ENCODE data around the gene RANBP3L.
"Not testable (repeated sequence)": the region's sequence is repeated elsewhere in the genome, so short reads cannot be mapped to it uniquely, and the experiment has no call there.

Gene RANBP3L

DNA sequence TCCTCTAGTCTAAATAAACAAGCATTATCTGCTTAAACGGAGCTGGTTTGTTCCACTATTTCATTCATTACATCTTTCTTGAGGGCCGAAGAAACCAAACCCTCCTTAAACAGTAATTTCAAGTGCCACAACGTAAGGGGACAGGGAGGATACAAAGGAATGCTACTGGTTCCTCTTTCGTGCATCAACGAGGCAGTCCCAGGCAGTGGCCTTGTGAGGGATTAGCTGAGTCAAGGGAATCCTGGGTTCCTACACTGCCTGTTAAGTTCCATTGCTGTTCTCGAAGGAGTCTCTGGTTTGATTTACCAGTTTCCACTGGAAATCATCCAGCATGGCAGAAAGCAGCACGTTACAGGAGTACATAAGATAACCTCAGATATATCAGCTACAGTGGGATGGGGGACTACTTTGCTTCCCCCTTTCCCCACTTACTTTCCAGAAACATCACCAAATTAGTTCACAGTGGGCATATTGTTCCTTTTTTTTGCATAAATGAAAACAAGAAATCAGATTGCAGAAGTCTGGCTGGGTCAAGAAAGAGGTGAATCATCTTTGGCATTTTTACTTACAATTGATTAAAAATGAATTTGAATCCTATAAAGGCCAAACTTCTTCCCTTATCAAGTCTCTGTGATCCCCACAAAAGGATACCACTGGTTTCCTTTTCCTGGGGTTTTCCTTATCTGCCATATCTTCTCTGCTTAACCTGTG is 2.5 kb upstream of the RANBP3L start:
- Mint-ChIP-seq H3K27me3 (peaks cover 7% of the 10 kb centered on the region), H3K4me1 (no peaks in the 10 kb centered on the region), H3K9me3 (no peaks in the 10 kb centered on the region), H3K27ac (no peak overlapping the region), H3K4me3 (no peak overlapping the region), H3K36me3 (no peaks in the 10 kb centered on the region)
- CTCF ChIA-PET: interaction anchor here (2.1 to 2.3 kb wide), 2 partner anchors 26 to 225 kb away, joined by 5 to 6 read pairs; no protein-coding TSS in a partner anchor
- no peak for DNase-seq

GRCh38 chr5:36300927-36301540 is 668 bp downstream of the RANBP3L start:
- Mint-ChIP-seq H3K36me3 (no peaks in the 10 kb centered on the region), H3K4me3 (no peak overlapping the region), H3K27ac (no peak overlapping the region), H3K4me1 (no peaks in the 10 kb centered on the region), H3K9me3 (no peaks in the 10 kb centered on the region), H3K27me3 (peaks cover 7% of the 10 kb centered on the region)
- CTCF ChIA-PET: interaction anchor here (0.7 to 1.2 kb wide), 3 partner anchors 42 to 389 kb away, joined by 3 to 5 read pairs (median 3); partner anchors contain the start of gene NADK2
- DNase-seq: no peak

DNA sequence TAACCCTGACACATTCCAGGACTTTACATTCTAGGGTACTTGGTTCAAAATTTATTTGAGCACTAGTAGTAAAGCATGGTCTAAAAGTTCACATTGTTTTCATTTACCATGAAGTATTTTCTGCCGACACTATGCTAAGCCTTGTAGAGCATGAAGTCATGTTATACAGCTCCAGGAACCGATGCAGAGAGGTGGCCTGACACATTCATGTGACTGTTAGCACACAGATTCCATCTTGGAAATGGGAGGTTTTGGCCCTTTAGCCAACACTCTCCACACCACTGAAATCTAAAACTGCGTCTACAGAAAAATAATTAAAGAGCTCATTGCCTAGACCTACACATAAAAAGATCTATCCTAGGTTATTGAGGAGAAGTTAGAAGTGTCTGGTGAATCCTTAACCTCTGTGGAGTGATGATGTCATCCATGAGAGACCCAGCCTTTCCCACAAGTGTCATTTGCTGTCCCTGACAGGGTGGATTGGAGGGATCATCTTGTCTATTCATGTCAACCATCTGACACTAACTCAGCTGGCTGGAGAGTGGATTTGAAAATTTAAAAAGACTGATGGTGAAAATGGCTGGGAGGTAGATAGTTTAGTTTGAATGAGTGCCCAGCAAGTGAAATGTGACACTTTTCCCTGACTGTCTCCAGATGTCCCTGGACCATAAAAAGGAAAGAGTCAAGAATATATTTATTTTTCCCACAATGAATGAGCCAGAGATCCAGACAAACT is 1.3 kb downstream of the RANBP3L start:
- no peaks in the 10 kb centered on the region for H3K9me3 Mint-ChIP-seq
- no peak overlapping the region for H3K4me3 Mint-ChIP-seq
- peaks cover 7% of the 10 kb centered on the region for H3K27me3 Mint-ChIP-seq
- H3K36me3 Mint-ChIP-seq: no peaks in the 10 kb centered on the region
- no peak overlapping the region for H3K27ac Mint-ChIP-seq
- DNase-seq: no peak
- CTCF ChIA-PET: interaction anchor here (0.6 kb wide), 1 partner anchor 310 kb away, joined by 3 read pairs; no protein-coding TSS in a partner anchor
- no peaks in the 10 kb centered on the region for H3K4me1 Mint-ChIP-seq

DNA sequence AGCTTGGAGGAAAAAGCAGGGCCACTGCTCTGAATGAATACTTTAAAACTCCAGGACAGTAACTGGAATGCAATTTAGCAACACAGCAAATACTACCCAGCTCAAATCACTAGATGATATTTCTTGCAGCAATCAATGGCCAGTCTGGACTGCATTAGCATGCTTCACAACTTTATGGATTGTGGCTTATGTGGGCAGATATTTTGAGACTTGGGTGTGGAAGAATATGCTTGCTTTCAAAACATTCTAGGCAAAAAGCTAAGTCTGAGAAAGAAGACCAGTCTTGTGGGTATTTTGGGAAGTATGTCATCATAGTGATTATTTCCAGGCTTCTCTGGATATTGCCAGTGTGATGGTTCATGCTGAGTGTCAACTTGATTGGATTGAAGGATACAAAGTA is 3.1 kb downstream of the RANBP3L start:
- CTCF ChIA-PET: interaction anchor here (0.7 kb wide), 1 partner anchor 9 kb away, joined by 3 read pairs; no protein-coding TSS in a partner anchor
- Mint-ChIP-seq H3K36me3 (no peaks in the 10 kb centered on the region), H3K4me3 (no peak overlapping the region), H3K27me3 (peaks cover 7% of the 10 kb centered on the region), H3K4me1 (no peaks in the 10 kb centered on the region), H3K9me3 (no peaks in the 10 kb centered on the region), H3K27ac (no peak overlapping the region)
- no peak for DNase-seq

GRCh38 chr5:36297653-36298052 is 4.0 kb downstream of the RANBP3L start:
- Mint-ChIP-seq H3K27ac (no peak overlapping the region), H3K36me3 (no peaks in the 10 kb centered on the region), H3K27me3 (peaks cover 7% of the 10 kb centered on the region), H3K4me1 (no peaks in the 10 kb centered on the region), H3K9me3 (no peaks in the 10 kb centered on the region), H3K4me3 (no peak overlapping the region)
- CTCF ChIA-PET: no interaction called here
- no peak for DNase-seq

DNA sequence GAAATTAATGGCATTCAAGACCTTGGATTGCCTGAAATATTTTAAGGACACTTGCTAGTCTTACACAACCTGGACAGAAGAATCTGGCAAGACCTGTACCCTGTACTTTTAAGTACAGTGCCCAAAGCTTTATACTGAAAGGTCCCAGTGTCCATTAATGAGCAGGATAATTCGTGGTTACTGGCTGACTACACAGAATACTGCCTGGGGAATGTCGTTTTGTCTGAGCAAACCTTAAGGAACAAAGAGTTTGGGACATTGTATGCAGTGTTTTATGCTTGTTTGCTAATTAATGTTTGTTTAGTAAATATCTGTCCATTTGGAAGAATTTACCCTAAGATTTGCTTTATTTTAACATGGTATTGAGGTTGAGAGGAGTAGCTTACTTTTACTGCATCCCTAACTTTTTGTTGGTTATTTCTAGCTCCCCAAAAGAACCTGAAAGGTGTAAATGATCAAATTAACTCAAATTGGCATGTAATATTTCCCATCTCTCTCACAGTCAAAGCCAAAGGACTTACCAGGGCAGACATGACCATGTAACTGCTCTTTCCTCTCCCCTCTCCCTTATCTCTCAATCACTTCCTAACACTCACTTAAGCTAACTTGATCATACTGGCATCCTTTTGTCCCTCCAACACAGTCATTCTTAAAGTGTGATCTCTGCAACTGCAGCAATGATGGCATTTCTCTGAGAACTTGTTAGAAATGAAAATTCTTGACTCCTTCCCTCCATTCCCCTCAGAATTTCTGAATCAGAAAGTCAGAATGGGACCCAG is 15.7 kb downstream of the RANBP3L start:
- H3K27me3 Mint-ChIP-seq: peaks cover 4% of the 10 kb centered on the region
- H3K4me3 Mint-ChIP-seq: no peak overlapping the region
- H3K27ac Mint-ChIP-seq: no peak overlapping the region
- no peak for DNase-seq
- peaks cover 1% of the 10 kb centered on the region for H3K9me3 Mint-ChIP-seq
- H3K4me1 Mint-ChIP-seq: no peaks in the 10 kb centered on the region
- CTCF ChIA-PET: no interaction called here
- H3K36me3 Mint-ChIP-seq: no peaks in the 10 kb centered on the region

DNA sequence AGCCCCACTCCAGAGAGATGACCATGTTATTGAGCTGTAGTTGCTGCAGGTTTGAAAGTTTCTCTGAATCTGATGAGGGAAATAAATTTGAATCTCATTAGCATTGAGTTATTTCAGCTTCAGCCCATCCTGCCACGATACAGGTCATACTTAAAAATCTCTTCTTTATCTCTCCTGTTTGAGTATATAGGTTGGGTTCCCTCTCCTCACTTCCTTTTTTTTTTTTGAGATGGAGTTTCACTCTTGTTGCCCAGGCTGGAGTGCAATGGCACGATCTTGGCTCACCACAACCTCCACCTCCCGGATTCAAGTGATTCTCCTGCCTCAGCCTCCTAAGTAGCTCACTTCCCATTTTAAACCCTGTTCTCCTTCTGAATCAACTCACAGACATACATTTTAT is 17.9 kb downstream of the RANBP3L start:
- H3K4me1 Mint-ChIP-seq, H3K27ac Mint-ChIP-seq, CTCF ChIA-PET, H3K4me3 Mint-ChIP-seq, H3K27me3 Mint-ChIP-seq, H3K9me3 Mint-ChIP-seq, H3K36me3 Mint-ChIP-seq, DNase-seq: not testable (repeated sequence)

- peaks cover 8% of the 10 kb centered on the region for H3K27me3 Mint-ChIP-seq
- DNase-seq: no peak
- CTCF ChIA-PET: no interaction called here
Measured at GRCh38 chr5:36281626-36282025, 20.1 kb downstream of the RANBP3L start.

GRCh38 chr5:36279054-36279698 is 22.5 kb downstream of the RANBP3L start:
- H3K4me3 Mint-ChIP-seq: no peak overlapping the region
- no peaks in the 10 kb centered on the region for H3K9me3 Mint-ChIP-seq
- CTCF ChIA-PET: interaction anchor here (1.0 to 3.1 kb wide), 2 partner anchors 13 to 40 kb away, joined by 3 to 16 read pairs; no protein-coding TSS in a partner anchor
- peaks cover 12% of the 10 kb centered on the region for H3K27me3 Mint-ChIP-seq
- no peak overlapping the region for H3K27ac Mint-ChIP-seq
- no peaks in the 10 kb centered on the region for H3K4me1 Mint-ChIP-seq
- DNase-seq: no peak
- H3K36me3 Mint-ChIP-seq: no peaks in the 10 kb centered on the region

More at GRCh38 chr5:36281626-36282025, 20.1 kb downstream of the RANBP3L start:
- no peak overlapping the region for H3K4me3 Mint-ChIP-seq
- H3K27ac Mint-ChIP-seq: no peak overlapping the region
- H3K4me1 Mint-ChIP-seq: no peaks in the 10 kb centered on the region
- no peaks in the 10 kb centered on the region for H3K9me3 Mint-ChIP-seq
- no peaks in the 10 kb centered on the region for H3K36me3 Mint-ChIP-seq

DNA sequence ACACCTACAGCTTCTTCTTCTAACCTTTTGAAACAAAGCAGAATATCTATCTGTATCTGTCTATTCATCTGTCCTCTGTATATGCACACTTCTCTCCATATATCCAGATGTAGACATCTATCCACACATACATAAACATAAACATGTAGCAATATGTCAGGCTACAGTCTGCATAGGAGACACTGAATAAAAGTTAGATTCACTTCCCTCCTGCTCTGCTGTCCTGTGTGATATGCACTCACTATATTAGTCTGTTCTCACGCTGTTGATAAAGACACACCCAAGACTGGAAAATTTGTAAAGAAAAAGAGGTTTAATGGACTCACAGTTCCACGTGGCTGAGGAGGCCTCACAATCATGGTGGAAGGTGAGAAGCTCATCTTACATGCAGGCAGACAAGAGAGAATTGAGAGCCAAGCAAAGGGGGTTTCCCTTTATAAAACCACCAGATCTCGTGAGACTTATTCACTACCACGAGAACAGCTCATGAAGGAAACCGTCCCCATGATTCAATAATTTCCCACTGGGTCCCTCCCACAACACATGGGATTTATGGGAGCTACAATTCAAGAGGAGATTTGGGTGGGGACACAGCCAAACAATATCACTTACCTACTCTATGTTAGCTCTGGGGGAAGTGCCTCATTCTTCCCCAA is 24.1 kb downstream of the RANBP3L start:
- Mint-ChIP-seq H3K27ac (no peak overlapping the region), H3K4me3 (no peak overlapping the region), H3K9me3 (no peaks in the 10 kb centered on the region), H3K36me3 (no peaks in the 10 kb centered on the region), H3K27me3 (peaks cover 18% of the 10 kb centered on the region), H3K4me1 (no peaks in the 10 kb centered on the region)
- no peak for DNase-seq
- CTCF ChIA-PET: interaction anchor here (1.0 to 3.1 kb wide), 3 partner anchors 12 to 41 kb away, joined by 3 to 16 read pairs (median 5); no protein-coding TSS in a partner anchor

DNA sequence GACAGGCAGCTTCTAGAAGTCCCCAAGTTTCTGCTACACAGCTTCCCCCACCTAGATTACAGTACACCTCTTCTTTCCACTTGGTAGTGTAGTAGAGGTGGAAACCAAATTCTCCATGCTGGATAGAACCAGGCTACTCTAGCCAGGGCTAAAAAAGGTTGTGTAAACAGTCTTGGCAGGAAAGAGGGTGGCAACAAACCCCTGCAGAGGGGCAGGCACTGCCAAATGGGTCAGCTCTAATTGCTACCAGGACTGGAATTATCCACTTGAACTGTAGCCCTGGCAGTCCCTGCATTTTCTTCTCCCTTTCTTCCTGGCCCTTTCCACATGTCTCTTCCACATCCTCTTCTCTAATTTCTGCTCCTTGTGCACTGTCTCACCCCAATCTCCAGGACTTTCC is 24.8 kb downstream of the RANBP3L start:
- Mint-ChIP-seq H3K36me3 (no peaks in the 10 kb centered on the region), H3K4me1 (no peaks in the 10 kb centered on the region), H3K4me3 (no peak overlapping the region), H3K9me3 (no peaks in the 10 kb centered on the region), H3K27ac (no peak overlapping the region), H3K27me3 (peaks cover 18% of the 10 kb centered on the region)
- CTCF ChIA-PET: interaction anchor here (3.1 kb wide), 1 partner anchor 11 kb away, joined by 16 read pairs; no protein-coding TSS in a partner anchor
- DNase-seq: no peak

DNA sequence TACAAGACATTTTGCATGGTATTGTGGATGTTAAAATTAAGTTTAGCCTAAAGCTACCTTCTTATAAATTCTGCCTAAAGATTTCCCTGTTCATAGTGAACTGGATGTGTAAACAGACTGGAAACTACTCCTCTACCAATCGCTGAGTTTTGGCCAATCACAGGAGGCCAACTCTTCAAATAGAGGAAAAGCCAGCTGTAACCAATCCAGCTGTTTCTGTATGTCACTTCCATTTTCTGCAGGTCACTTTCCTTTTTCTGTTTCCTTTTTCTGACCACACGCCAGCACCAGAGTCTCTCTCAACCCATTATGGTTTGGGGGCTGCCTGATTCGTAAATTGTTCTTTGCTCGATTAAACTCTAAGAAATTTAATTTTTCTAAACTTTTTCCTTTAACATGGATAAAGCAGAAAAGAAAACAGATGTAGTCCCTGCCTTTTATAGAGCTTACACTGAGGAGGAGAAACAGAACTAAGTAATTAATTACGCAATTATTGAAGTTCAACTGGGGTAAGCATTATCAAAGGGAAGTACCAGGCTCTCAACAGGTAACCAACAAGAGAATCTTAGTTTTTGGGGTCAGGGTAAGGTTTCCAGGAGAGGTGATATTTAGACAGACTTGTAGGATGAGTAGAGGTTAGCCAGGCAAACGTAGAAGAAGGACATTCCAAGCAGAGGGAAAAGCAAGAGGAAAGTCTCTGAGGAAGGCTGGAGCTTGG is 27.7 kb downstream of the RANBP3L start:
- DNase-seq: no peak
- CTCF ChIA-PET: interaction anchor here (0.6 to 1.3 kb wide), 2 partner anchors 11 to 195 kb away, joined by 3 read pairs; no protein-coding TSS in a partner anchor
- H3K36me3 Mint-ChIP-seq: no peaks in the 10 kb centered on the region
- no peak overlapping the region for H3K27ac Mint-ChIP-seq
- no peak overlapping the region for H3K4me3 Mint-ChIP-seq
- peaks cover 25% of the 10 kb centered on the region for H3K27me3 Mint-ChIP-seq
- H3K4me1 Mint-ChIP-seq: no peaks in the 10 kb centered on the region
- H3K9me3 Mint-ChIP-seq: no peaks in the 10 kb centered on the region
